ENCODE data around the gene SNAPC2.

- TF ChIP-seq CTCF (IDR thresholded peaks at IDR 0.05) (no peak), POLR2A (IDR thresholded peaks at IDR 0.05) (peak; percentile 8), EP300 (IDR thresholded peaks at IDR 0.05; ENCODE audit: low read depth) (no peak), POLR2AphosphoS5 (IDR thresholded peaks at IDR 0.05) (no peak)
Observed at GRCh38 chr19:7923295-7924191, 3.4 kb downstream of the SNAPC2 start.

Measured in transverse colon (tissue), 4 donors.